ENCODE measurements around the gene OR4D6. TPM values are rescaled to one million over a fixed set of nuclear protein-coding genes. Genes with fewer than 3 reads are reported as not detected.

The OR4D6 gene
- polyA plus RNA-seq, 1 of the 3 experiments (the other 2 are of a cell fraction) = not detected

DNA sequence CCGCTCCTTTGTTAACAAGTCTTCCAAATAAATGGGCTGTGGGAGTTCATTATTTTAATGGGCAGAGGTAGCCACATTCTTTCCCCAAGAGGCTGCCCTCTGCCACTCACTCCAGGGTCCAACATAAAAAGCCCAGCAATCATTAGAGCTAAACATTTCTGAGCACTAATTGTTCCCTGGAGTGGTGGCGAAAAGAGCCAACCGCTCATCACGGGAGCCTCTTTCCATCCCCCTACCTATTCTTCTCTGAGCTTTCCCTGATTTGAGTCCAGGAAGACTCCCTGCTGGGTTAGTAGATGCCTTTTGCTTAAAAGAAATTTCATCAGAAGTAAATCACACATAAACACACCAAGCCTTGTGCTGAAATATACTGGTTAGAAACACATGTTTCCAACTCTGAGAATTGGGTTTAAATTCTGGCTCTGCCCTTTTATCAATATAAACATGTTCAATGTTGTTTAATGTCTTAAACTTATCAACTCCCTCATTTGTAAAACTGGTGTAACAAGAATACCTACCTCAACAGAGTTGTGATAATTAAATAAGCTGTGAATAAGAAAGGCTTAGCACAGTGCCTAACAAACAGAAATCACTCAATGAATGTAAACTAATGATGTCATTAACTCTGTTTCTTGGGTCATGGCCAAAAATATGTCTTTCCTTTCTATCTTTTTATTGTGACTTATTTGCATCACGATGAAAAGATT is 30.2 kb upstream of the OR4D6 start, which contains the start of gene OR5A2:
Gene OR5A2, minus strand, starts transcription at position 53 of the 707 bp plus-strand sequence. CDS start 3,460 bp downstream, outside the sequence.
- POLR2A ChIA-PET = no interaction called here
- no peak within 1 kb of the TSS for H3K4me3 ChIP-seq (ENCODE audit: low read depth in 2 of 2, low read length in 1 of 2)
- H3K9ac ChIP-seq = no peak within 1 kb of the TSS
- H4K20me1 ChIP-seq (ENCODE audit: insufficient read depth) = no peaks in the 10 kb centered on the region
- H3K9me2 ChIP-seq = no peaks in the 10 kb centered on the region
- no peaks in the 10 kb centered on the region for H3K36me3 ChIP-seq (replicated peaks in 1 of 2; ENCODE audit: control insufficient read depth in 1 of 2, insufficient read depth in 2 of 2, low read length in 1 of 2)
- no peaks in the 10 kb centered on the region for H3K4me1 ChIP-seq (ENCODE audit: control insufficient read depth in 1 of 2, insufficient read depth in 2 of 2, low read depth in 1 of 2, low read length in 1 of 2)
- H3K27me3 ChIP-seq (ENCODE audit: insufficient read depth) = peaks cover 4% of the 10 kb centered on the region; the same call in 1 of the 2 replicates
- H3K27ac ChIP-seq (ENCODE audit: low read depth in 2 of 2, low read length in 1 of 2) = no peak within 1 kb of the TSS
- H3K9me3 ChIP-seq = no peaks in the 10 kb centered on the region
- no peaks in the 10 kb centered on the region for H3K79me2 ChIP-seq (ENCODE audit: insufficient read depth)
- WGBS (ENCODE audit: low lambda C conversion rate) = 5% methylated on average over 5 of the region's 5 CpGs
- TF ChIP-seq FOXJ3 (CRISPR knock-in tag; IDR thresholded peaks at IDR 0.05) = no peak
- TF ChIP-seq CTCF (IDR thresholded peaks at IDR 0.05) = no peak
- TF ChIP-seq USF1 (IDR thresholded peaks at IDR 0.05; ENCODE audit: borderline replicate concordance, low read depth) = no peak
- no peak for TF ChIP-seq MAX (IDR thresholded peaks at IDR 0.05; ENCODE audit: low read depth)
- TF ChIP-seq, protein P1, sequence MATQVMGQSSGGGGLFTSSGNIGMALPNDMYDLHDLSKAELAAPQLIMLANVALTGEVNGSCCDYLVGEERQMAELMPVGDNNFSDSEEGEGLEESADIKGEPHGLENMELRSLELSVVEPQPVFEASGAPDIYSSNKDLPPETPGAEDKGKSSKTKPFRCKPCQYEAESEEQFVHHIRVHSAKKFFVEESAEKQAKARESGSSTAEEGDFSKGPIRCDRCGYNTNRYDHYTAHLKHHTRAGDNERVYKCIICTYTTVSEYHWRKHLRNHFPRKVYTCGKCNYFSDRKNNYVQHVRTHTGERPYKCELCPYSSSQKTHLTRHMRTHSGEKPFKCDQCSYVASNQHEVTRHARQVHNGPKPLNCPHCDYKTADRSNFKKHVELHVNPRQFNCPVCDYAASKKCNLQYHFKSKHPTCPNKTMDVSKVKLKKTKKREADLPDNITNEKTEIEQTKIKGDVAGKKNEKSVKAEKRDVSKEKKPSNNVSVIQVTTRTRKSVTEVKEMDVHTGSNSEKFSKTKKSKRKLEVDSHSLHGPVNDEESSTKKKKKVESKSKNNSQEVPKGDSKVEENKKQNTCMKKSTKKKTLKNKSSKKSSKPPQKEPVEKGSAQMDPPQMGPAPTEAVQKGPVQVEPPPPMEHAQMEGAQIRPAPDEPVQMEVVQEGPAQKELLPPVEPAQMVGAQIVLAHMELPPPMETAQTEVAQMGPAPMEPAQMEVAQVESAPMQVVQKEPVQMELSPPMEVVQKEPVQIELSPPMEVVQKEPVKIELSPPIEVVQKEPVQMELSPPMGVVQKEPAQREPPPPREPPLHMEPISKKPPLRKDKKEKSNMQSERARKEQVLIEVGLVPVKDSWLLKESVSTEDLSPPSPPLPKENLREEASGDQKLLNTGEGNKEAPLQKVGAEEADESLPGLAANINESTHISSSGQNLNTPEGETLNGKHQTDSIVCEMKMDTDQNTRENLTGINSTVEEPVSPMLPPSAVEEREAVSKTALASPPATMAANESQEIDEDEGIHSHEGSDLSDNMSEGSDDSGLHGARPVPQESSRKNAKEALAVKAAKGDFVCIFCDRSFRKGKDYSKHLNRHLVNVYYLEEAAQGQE (IDR thresholded peaks at IDR 0.05; ENCODE audit: low read depth, low read length) = no peak
- no peak for TF ChIP-seq FOXM1 (IDR thresholded peaks at IDR 0.05; ENCODE audit: low read depth)
- TF ChIP-seq SMC3 (IDR thresholded peaks at IDR 0.05; ENCODE audit: low read depth, low read length) = no peak
- TF ChIP-seq PBX3 (IDR thresholded peaks at IDR 0.05) = no peak
- CTCF ChIA-PET = no interaction called here
- no peak within 1 kb of the TSS for H3K4me2 ChIP-seq
- no peaks in the 10 kb centered on the region for H3F3A ChIP-seq (replicated peaks; ENCODE audit: insufficient read depth)
- no peak for DNase-seq
- no peak within 1 kb of the TSS for H2AFZ ChIP-seq (ENCODE audit: low read depth)
